HEK293 (cell line): ENCODE results near the gene ZC3H18.

Experiments
- CTCF ChIA-PET: fragments of 350-600 bp; formaldehyde crosslinking; extraction: SDS; loops from one replicate; lab custom pipeline; 2021; ENCODE audit warnings: antibody characterized with exemption; lab: Yijun Ruan, JAX
- POLR2A ChIA-PET: fragments of 300-600 bp; formaldehyde crosslinking; extraction: SDS; loops from one replicate; lab custom pipeline; 2020; ENCODE audit warnings: antibody characterized with exemption, inconsistent platforms; lab: Yijun Ruan, JAX
- H3K27ac ChIP-seq: fragments of 200-500 bp; sonication (Bioruptor generic); 2 replicates; pipeline ENCODE4 v1.5.1; 2014; ENCODE audit warnings: low read depth, low read length, control low read depth, inconsistent platforms; ENCODE audit errors: extremely low read depth
- H3K36me3 ChIP-seq, 2 experiments: fragments of 200-500 bp in 1 of 2; sonication (Bioruptor generic) in 1 of 2; 1 replicate in 1 of 2; 2 replicates in 1 of 2; pipeline ENCODE4 v1.5.1; 2014 to 2017; ENCODE audit warnings: inconsistent platforms in 2 of 2, low read length in 2 of 2; ENCODE audit not compliant: control insufficient read depth in 2 of 2, insufficient read depth in 1 of 2
- H3K4me1 ChIP-seq: fragments of 200-500 bp; sonication (Bioruptor generic); 2 replicates; pipeline ENCODE4 v1.5.1; 2014; ENCODE audit warnings: mild to moderate bottlenecking, low read length, inconsistent platforms; ENCODE audit not compliant: control insufficient read depth, insufficient read depth
- H3K4me3 ChIP-seq: 2 replicates; pipeline ENCODE4 v1.5.1; 2011; ENCODE audit warnings: low read depth, mild to moderate bottlenecking, control low read depth, low read length, moderate library complexity
- H3K9me3 ChIP-seq: fragments of 200-500 bp; sonication (Bioruptor generic); 2 replicates; pipeline ENCODE4 v1.5.1; 2014; ENCODE audit warnings: low read depth, low read length, inconsistent platforms; ENCODE audit not compliant: control insufficient read depth, insufficient read depth
- BCL11B ChIP-seq: fragments of 450-650 bp; formaldehyde crosslinking; IDR thresholded peaks from 2 replicates; pipeline ENCODE4 v1.5.1; 2016; ENCODE audit warnings: low read depth, missing biosample characterization, missing genetic modification characterization
- OSR2 ChIP-seq: fragments of 450-650 bp; formaldehyde crosslinking; IDR thresholded peaks from 2 replicates; pipeline ENCODE4 v1.5.1; 2016; ENCODE audit warnings: missing biosample characterization, missing genetic modification characterization
- REPIN1 ChIP-seq: fragments of 450-650 bp; formaldehyde crosslinking; IDR thresholded peaks from 2 replicates; pipeline ENCODE4 v1.5.1; 2017; ENCODE audit warnings: missing biosample characterization, missing genetic modification characterization, low read depth
- YY1 ChIP-seq: fragments of 450-650 bp; formaldehyde crosslinking; IDR thresholded peaks from 2 replicates; pipeline ENCODE4 v1.5.1; 2018; ENCODE audit warnings: missing biosample characterization, missing genetic modification characterization
- YY2 ChIP-seq: fragments of 450-650 bp; formaldehyde crosslinking; IDR thresholded peaks from 2 replicates; pipeline ENCODE4 v1.5.1; 2016; ENCODE audit warnings: missing biosample characterization, missing genetic modification characterization
- ZBTB8A ChIP-seq: fragments of 450-650 bp; formaldehyde crosslinking; IDR thresholded peaks from 2 replicates; pipeline ENCODE4 v1.5.1; 2016; ENCODE audit warnings: missing biosample characterization, missing genetic modification characterization
- ZNF391 ChIP-seq: fragments of 450-650 bp; formaldehyde crosslinking; IDR thresholded peaks from 2 replicates; pipeline ENCODE4 v1.5.1; 2016; ENCODE audit warnings: low read depth, missing biosample characterization, missing genetic modification characterization, borderline replicate concordance
- ZNF423 ChIP-seq: fragments of 450-650 bp; formaldehyde crosslinking; IDR thresholded peaks from 2 replicates; pipeline ENCODE4 v1.5.1; 2016; ENCODE audit warnings: missing biosample characterization, missing genetic modification characterization
- ZNF48 ChIP-seq: fragments of 450-650 bp; formaldehyde crosslinking; IDR thresholded peaks from 2 replicates; pipeline ENCODE4 v1.5.1; 2016; ENCODE audit warnings: missing biosample characterization, missing genetic modification characterization
- ZNF514 ChIP-seq: fragments of 450-650 bp; formaldehyde crosslinking; IDR thresholded peaks from 2 replicates; pipeline ENCODE4 v1.5.1; 2016; ENCODE audit warnings: missing biosample characterization, missing genetic modification characterization
- ZNF521 ChIP-seq: fragments of 450-650 bp; formaldehyde crosslinking; IDR thresholded peaks from 2 replicates; pipeline ENCODE4 v1.5.1; 2017; ENCODE audit warnings: missing biosample characterization, mild to moderate bottlenecking, missing genetic modification characterization
- ZNF548 ChIP-seq: fragments of 450-650 bp; formaldehyde crosslinking; IDR thresholded peaks from 2 replicates; pipeline ENCODE4 v1.5.1; 2016; ENCODE audit warnings: missing biosample characterization, missing genetic modification characterization
- ZNF561 ChIP-seq: fragments of 450-650 bp; IDR thresholded peaks from 2 replicates; pipeline ENCODE4 v1.5.1; 2018; ENCODE audit warnings: missing biosample characterization, missing genetic modification characterization, borderline replicate concordance
- ZNF621 ChIP-seq: fragments of 450-650 bp; formaldehyde crosslinking; IDR thresholded peaks from 2 replicates; pipeline ENCODE4 v1.5.1; 2017; ENCODE audit warnings: missing biosample characterization, missing genetic modification characterization
- ZNF623 ChIP-seq: fragments of 450-650 bp; formaldehyde crosslinking; IDR thresholded peaks from 2 replicates; pipeline ENCODE4 v1.5.1; 2016; ENCODE audit warnings: missing biosample characterization, missing genetic modification characterization
- ZNF629 ChIP-seq: fragments of 450-650 bp; formaldehyde crosslinking; IDR thresholded peaks from 2 replicates; pipeline ENCODE4 v1.5.1; 2017; ENCODE audit warnings: missing biosample characterization, missing genetic modification characterization
- ZNF658 ChIP-seq: fragments of 450-650 bp; formaldehyde crosslinking; IDR thresholded peaks from 2 replicates; pipeline ENCODE4; 2016; ENCODE audit warnings: missing biosample characterization, missing genetic modification characterization
- ZNF664 ChIP-seq: fragments of 450-650 bp; formaldehyde crosslinking; IDR thresholded peaks from 2 replicates; pipeline ENCODE4 v1.5.1; 2016; ENCODE audit warnings: missing biosample characterization, missing genetic modification characterization
- ZNF747 ChIP-seq: fragments of 450-650 bp; formaldehyde crosslinking; IDR thresholded peaks from 2 replicates; pipeline ENCODE4 v1.5.1; 2016; ENCODE audit warnings: missing biosample characterization, missing genetic modification characterization
- ZNF791 ChIP-seq: fragments of 450-650 bp; formaldehyde crosslinking; IDR thresholded peaks from 2 replicates; pipeline ENCODE4 v1.5.1; 2016; ENCODE audit warnings: missing biosample characterization, missing genetic modification characterization
- ZSCAN23 ChIP-seq: fragments of 450-650 bp; formaldehyde crosslinking; IDR thresholded peaks from 2 replicates; pipeline ENCODE4 v1.5.1; 2016; ENCODE audit warnings: missing biosample characterization, missing genetic modification characterization
- TF ChIP-seq, protein P1 (sequence below): fragments of 450-650 bp; formaldehyde crosslinking; IDR thresholded peaks from 2 replicates; pipeline ENCODE4 v1.5.1; 2016; ENCODE audit warnings: missing biosample characterization, missing genetic modification characterization
- TF ChIP-seq, protein P2 (sequence below): fragments of 450-650 bp; formaldehyde crosslinking; IDR thresholded peaks from 2 replicates; pipeline ENCODE4 v1.5.1; 2017; ENCODE audit warnings: missing biosample characterization, missing genetic modification characterization
- TF ChIP-seq, protein P3 (sequence below): fragments of 450-650 bp; formaldehyde crosslinking; IDR thresholded peaks from 2 replicates; pipeline ENCODE4 v1.5.1; 2016; ENCODE audit warnings: missing biosample characterization, missing genetic modification characterization, borderline replicate concordance

Gene ZC3H18

DNA sequence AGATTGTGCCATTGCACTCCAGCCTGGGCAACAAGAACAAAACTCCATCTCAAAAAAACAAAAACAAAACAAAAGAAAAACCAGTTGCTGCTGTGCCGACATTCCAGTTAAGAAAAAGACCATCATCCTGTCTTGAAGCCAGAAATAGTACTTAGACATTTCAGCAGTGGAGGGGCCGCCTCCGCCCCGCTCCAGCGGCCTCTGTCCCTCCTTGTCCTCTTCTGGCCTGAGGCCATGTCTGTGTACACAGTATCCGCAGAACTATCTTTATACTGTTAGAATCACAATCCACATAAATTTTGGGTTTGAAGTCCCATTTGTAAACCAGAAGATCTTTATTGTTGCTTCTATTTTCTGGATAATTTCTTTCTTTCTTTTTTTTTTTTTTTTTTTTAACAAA, 24.9 kb downstream of the ZC3H18 start:
- POLR2A ChIA-PET: no interaction called here
- Histone ChIP-seq H3K27ac (no peak overlapping the region), H3K36me3 (peaks cover 9 to 59% of the 10 kb centered on the region in 2 experiments; a peak in 2 of 3 replicates)

DNA sequence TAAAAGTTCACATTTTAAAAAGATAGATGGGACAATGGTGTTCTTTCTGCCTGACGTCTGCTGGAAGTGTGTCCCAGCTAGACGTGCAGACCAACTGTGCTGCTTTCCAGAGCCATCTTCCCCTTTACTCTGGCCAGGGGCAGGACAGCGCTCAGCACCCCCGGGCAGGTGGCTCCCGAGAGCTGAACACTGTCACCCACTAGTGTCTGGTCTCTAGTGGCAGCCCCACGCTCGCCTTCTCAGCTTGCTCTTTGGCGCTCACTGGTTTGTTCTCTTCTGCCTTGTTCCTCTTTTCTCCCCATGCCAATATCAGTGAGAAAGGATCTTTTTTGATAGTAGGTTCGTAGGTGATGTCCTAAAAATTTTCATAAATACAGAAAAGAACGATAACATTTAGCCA, 25.7 kb downstream of the ZC3H18 start:
- TF ChIP-seq ZNF629 (tag by site-specific recombination): no peak
- TF ChIP-seq ZSCAN23 (tag by site-specific recombination): no peak
- TF ChIP-seq ZNF548 (tag by site-specific recombination): no peak
- TF ChIP-seq ZNF48 (tag by site-specific recombination): no peak
- TF ChIP-seq ZNF521 (tag by site-specific recombination): no peak
- TF ChIP-seq ZNF664 (tag by site-specific recombination): no peak
- no peak for TF ChIP-seq REPIN1 (tag by site-specific recombination)
- TF ChIP-seq, protein P1, sequence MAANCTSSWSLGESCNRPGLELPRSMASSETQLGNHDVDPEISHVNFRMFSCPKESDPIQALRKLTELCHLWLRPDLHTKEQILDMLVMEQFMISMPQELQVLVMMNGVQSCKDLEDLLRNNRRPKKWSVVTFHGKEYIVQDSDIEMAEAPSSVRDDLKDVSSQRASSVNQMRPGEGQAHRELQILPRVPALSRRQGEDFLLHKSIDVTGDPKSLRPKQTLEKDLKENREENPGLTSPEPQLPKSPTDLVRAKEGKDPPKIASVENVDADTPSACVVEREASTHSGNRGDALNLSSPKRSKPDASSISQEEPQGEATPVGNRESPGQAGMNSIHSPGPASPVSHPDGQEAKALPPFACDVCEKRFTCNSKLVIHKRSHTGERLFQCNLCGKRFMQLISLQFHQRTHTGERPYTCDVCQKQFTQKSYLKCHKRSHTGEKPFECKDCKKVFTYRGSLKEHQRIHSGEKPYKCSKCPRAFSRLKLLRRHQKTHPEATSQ (tag by site-specific recombination): no peak
- TF ChIP-seq, all 188 proteins: peak for 0
- ChIA-PET POLR2A (interaction anchor here (1.0 kb wide), 1 partner anchor 26 kb away, joined by 3 read pairs; the partner anchor contains the start of gene ZC3H18), CTCF (no interaction called here)
- no peaks in the 10 kb centered on the region for H3K4me1 ChIP-seq
- peaks cover 9 to 63% of the 10 kb centered on the region in 2 experiments; a peak in 2 of 3 replicates for H3K36me3 ChIP-seq
- H3K9me3 ChIP-seq: no peaks in the 10 kb centered on the region
- no peak overlapping the region for H3K4me3 ChIP-seq
- H3K27ac ChIP-seq: no peak overlapping the region

More for the DNA sequence above, 24.9 kb downstream of the ZC3H18 start:
- Histone ChIP-seq H3K4me1 (no peaks in the 10 kb centered on the region), H3K4me3 (no peak overlapping the region), H3K9me3 (no peaks in the 10 kb centered on the region)
- TF ChIP-seq ZNF514 (tag by site-specific recombination) (no peak), ZNF391 (tag by site-specific recombination) (no peak), YY1 (no peak), OSR2 (tag by site-specific recombination) (no peak), ZNF791 (tag by site-specific recombination) (no peak), BCL11B (no peak), ZNF747 (no peak), ZNF621 (tag by site-specific recombination) (no peak), ZNF423 (no peak), ZBTB8A (tag by site-specific recombination) (no peak), YY2 (tag by site-specific recombination) (no peak), ZNF623 (tag by site-specific recombination) (no peak), ZNF658 (tag by site-specific recombination) (no peak), ZNF561 (tag by site-specific recombination) (no peak)
- TF ChIP-seq, protein P2, sequence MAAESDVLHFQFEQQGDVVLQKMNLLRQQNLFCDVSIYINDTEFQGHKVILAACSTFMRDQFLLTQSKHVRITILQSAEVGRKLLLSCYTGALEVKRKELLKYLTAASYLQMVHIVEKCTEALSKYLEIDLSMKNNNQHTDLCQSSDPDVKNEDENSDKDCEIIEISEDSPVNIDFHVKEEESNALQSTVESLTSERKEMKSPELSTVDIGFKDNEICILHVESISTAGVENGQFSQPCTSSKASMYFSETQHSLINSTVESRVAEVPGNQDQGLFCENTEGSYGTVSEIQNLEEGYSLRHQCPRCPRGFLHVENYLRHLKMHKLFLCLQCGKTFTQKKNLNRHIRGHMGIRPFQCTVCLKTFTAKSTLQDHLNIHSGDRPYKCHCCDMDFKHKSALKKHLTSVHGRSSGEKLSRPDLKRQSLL (tag by site-specific recombination): no peak
- TF ChIP-seq, protein P3, sequence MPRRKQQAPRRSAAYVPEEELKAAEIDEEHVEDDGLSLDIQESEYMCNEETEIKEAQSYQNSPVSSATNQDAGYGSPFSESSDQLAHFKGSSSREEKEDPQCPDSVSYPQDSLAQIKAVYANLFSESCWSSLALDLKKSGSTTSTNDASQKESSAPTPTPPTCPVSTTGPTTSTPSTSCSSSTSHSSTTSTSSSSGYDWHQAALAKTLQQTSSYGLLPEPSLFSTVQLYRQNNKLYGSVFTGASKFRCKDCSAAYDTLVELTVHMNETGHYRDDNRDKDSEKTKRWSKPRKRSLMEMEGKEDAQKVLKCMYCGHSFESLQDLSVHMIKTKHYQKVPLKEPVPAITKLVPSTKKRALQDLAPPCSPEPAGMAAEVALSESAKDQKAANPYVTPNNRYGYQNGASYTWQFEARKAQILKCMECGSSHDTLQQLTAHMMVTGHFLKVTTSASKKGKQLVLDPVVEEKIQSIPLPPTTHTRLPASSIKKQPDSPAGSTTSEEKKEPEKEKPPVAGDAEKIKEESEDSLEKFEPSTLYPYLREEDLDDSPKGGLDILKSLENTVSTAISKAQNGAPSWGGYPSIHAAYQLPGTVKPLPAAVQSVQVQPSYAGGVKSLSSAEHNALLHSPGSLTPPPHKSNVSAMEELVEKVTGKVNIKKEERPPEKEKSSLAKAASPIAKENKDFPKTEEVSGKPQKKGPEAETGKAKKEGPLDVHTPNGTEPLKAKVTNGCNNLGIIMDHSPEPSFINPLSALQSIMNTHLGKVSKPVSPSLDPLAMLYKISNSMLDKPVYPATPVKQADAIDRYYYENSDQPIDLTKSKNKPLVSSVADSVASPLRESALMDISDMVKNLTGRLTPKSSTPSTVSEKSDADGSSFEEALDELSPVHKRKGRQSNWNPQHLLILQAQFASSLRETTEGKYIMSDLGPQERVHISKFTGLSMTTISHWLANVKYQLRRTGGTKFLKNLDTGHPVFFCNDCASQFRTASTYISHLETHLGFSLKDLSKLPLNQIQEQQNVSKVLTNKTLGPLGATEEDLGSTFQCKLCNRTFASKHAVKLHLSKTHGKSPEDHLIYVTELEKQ (tag by site-specific recombination): no peak
- TF ChIP-seq, protein P1 (tag by site-specific recombination): no peak
- CTCF ChIA-PET: no interaction called here
